ENCODE results near the gene LRIT3. TPM values are rescaled to one million over a fixed set of nuclear protein-coding genes. Genes with fewer than 3 reads are reported as not detected.

Gene LRIT3
- total RNA-seq, 1 experiment from 2014 or later = not detected

DNA sequence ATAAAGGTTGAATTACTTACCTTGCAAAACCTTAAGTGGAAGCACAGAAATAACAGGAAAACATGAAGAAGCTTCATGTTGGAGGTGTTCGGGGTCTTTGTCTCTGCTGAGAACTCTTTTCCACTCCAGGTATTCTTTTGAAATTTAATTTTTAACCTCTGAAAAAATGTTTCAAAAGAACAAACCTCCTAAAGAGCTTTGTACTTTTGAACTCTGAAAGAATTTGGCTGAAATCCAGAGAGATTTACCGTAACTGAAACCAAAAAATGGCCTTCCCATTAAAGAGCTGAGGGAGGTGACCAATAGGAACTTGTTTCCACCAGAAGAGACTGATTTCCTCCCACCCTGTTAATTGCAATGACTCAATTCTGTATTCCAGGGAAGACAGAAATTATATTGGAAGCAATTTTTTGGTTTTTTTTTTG is 46.0 kb upstream of the LRIT3 start, which contains the start of gene CFI:
TSS of gene CFI (minus strand) at position 105 of the 425 bp plus-strand sequence. CDS start at position 77, 28 bp downstream.
- BruUV-seq (replicated peaks) = no TSS peak
- Histone ChIP-seq H3K4me2 (no peak within 1 kb of the TSS), H2AFZ (no peak within 1 kb of the TSS), H4K20me1 (ENCODE audit: insufficient read depth) (no peaks in the 10 kb centered on the region), H3K79me2 (ENCODE audit: low read depth) (no peaks in the 10 kb centered on the region), H3K9me3 (ENCODE audit: insufficient read depth, low read depth) (no peaks in the 10 kb centered on the region), H3F3A (ENCODE audit: insufficient read depth, low read depth) (no peaks in the 10 kb centered on the region), H3K4me3 (no peak within 1 kb of the TSS), H3K27me3 (ENCODE audit: insufficient read depth, low read depth) (no peaks in the 10 kb centered on the region), H3K4me1 (replicated peaks; ENCODE audit: insufficient read depth) (no peaks in the 10 kb centered on the region), H3K36me3 (ENCODE audit: low read depth) (no peaks in the 10 kb centered on the region), H3K9me2 (ENCODE audit: insufficient read depth) (no peaks in the 10 kb centered on the region), H3K27ac (no peak within 1 kb of the TSS)
- ChIA-PET POLR2A (ENCODE audit: unreplicated experiment) (interaction anchor here (0.7 kb wide), 1 partner anchor 106 kb away, joined by 7 read pairs; no protein-coding TSS in a partner anchor), CTCF (interaction anchor here (0.7 kb wide), 1 partner anchor 784 kb away, joined by 3 read pairs; no protein-coding TSS in a partner anchor)
- TF ChIP-seq, protein P1, sequence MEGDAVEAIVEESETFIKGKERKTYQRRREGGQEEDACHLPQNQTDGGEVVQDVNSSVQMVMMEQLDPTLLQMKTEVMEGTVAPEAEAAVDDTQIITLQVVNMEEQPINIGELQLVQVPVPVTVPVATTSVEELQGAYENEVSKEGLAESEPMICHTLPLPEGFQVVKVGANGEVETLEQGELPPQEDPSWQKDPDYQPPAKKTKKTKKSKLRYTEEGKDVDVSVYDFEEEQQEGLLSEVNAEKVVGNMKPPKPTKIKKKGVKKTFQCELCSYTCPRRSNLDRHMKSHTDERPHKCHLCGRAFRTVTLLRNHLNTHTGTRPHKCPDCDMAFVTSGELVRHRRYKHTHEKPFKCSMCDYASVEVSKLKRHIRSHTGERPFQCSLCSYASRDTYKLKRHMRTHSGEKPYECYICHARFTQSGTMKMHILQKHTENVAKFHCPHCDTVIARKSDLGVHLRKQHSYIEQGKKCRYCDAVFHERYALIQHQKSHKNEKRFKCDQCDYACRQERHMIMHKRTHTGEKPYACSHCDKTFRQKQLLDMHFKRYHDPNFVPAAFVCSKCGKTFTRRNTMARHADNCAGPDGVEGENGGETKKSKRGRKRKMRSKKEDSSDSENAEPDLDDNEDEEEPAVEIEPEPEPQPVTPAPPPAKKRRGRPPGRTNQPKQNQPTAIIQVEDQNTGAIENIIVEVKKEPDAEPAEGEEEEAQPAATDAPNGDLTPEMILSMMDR (conservative IDR thresholded peaks at IDR 0.05) = no peak
- DNase-seq = peak in 1 of 2 experiments; percentile 42
- intact Hi-C loops (cut with micrococcal nuclease; ENCODE audit: unreplicated experiment) = loop anchor here (10.0 kb wide), 1 partner anchor 237 kb away; the partner anchor contains the start of gene MCUB

DNA sequence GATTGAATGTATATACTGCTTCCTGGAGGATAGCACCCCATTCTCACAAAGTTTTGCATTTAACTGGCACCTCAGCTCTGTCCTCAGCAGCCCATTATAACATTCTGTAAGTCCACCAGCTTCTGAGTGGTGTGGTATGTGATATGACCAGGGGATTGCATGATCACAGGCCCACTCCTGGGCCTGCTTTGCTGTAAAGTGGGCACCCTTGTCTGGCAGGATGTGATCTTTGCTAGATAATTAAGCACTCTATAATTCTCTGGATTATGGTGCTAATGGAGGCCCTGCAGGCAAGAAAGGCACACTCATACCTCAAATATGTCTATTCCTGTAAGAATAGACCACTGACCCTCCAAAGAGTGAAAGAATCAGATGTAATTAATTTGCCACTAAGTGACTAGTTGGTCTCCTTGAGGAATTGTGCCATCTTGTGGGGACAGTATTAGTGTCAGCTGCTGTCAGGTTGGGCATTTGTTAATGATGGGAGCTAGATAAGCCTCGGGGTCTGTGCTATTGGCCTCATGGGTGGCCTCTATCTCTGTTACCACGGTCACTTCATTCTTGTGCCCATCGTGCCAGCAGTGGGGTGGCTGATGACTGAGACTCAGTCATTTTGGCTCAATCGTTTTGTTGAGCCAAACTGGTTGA is 43.9 kb upstream of the LRIT3 start:
- no TSS peak for BruUV-seq (replicated peaks)
- H3K9me2 ChIP-seq (ENCODE audit: insufficient read depth) = no peaks in the 10 kb centered on the region
- POLR2A ChIA-PET (ENCODE audit: unreplicated experiment) = no interaction called here

DNA sequence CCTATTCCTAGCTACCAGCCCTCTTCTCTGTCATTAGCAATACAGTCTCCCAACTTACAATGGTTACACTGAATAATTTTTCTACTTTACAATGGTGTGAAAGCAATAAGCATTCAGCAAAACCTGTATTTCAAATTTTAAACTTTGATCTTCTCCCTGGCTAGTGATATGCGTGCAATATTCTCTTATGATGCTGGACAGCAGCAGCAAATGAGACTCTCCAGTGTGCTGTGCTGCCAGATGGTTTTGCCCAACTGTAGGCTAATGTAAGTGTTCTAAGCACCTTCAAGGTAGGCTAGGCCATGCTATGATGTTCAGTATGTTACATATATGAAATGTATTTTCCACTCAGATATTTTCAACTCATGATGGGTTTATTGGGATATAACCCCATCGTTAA is 38.3 kb upstream of the LRIT3 start:
- Histone ChIP-seq H3K27me3 (ENCODE audit: insufficient read depth, low read depth) (no peaks in the 10 kb centered on the region), H3K9me2 (ENCODE audit: insufficient read depth) (no peaks in the 10 kb centered on the region), H4K20me1 (ENCODE audit: insufficient read depth) (no peaks in the 10 kb centered on the region), H3K79me2 (ENCODE audit: low read depth) (no peaks in the 10 kb centered on the region), H2AFZ (no peak overlapping the region), H3K36me3 (ENCODE audit: low read depth) (no peaks in the 10 kb centered on the region), H3K4me3 (no peak overlapping the region), H3K4me1 (replicated peaks; ENCODE audit: insufficient read depth) (0 out of 2 replicates have a peak, but pooled peaks cover 7% of the 10 kb centered on the region), H3K27ac (no peak overlapping the region), H3K4me2 (no peak overlapping the region), H3K9me3 (ENCODE audit: insufficient read depth, low read depth) (no peaks in the 10 kb centered on the region), H3F3A (ENCODE audit: insufficient read depth, low read depth) (peaks cover 9% of the 10 kb centered on the region; the same call in 1 of the 2 replicates)
- no peak for DNase-seq
- no TSS peak for BruUV-seq (replicated peaks)
- TF ChIP-seq, protein P1 (conservative IDR thresholded peaks at IDR 0.05) = no peak
- CTCF ChIA-PET = no interaction called here
- intact Hi-C loops (cut with micrococcal nuclease; ENCODE audit: unreplicated experiment) = loop anchor here (10.0 kb wide), 1 partner anchor 245 kb away; the partner anchor contains the start of gene MCUB
- POLR2A ChIA-PET (ENCODE audit: unreplicated experiment) = no interaction called here

More for the DNA sequence above, 43.9 kb upstream of the LRIT3 start:
- no peak overlapping the region for H3K4me2 ChIP-seq
- no peaks in the 10 kb centered on the region for H3K79me2 ChIP-seq (ENCODE audit: low read depth)
- no peak overlapping the region for H3K4me3 ChIP-seq
- no peak overlapping the region for H2AFZ ChIP-seq
- no peaks in the 10 kb centered on the region for H4K20me1 ChIP-seq (ENCODE audit: insufficient read depth)
- intact Hi-C loops (cut with micrococcal nuclease; ENCODE audit: unreplicated experiment) = loop anchor here (1.0 to 10.0 kb wide), 3 partner anchors 102 to 382 kb away; partner anchors contain the start of gene MCUB
- H3K4me1 ChIP-seq (replicated peaks; ENCODE audit: insufficient read depth) = no peaks in the 10 kb centered on the region
- CTCF ChIA-PET = interaction anchor here (0.6 to 0.7 kb wide), 2 partner anchors 16 to 104 kb away, joined by 3 read pairs; no protein-coding TSS in a partner anchor
- no peaks in the 10 kb centered on the region for H3K9me3 ChIP-seq (ENCODE audit: insufficient read depth, low read depth)
- TF ChIP-seq, protein P1 (conservative IDR thresholded peaks at IDR 0.05) = peak; percentile 56
- no peak for TF ChIP-seq EZH2 (IDR thresholded peaks at IDR 0.05; ENCODE audit: low read depth)
- no peaks in the 10 kb centered on the region for H3K27me3 ChIP-seq (ENCODE audit: insufficient read depth, low read depth)
- H3K36me3 ChIP-seq (ENCODE audit: low read depth) = no peaks in the 10 kb centered on the region
- DNase-seq = peak; percentile 24 to 42
- H3K27ac ChIP-seq = no peak overlapping the region
- H3F3A ChIP-seq (ENCODE audit: insufficient read depth, low read depth) = no peaks in the 10 kb centered on the region

Measured in PC-9 (cell line).